HG03521 (cell line): ENCODE results near the gene THUMPD3.
A peak's percentile ranks its signal among the peaks of the same experiment; 100 is the strongest.

Source experiments
- ATAC-seq: cut with Tn5 transposase; IDR thresholded peaks from one replicate; pipeline ENCODE4 v1.9.1; 2021; ENCODE audit warnings: mild to moderate bottlenecking, moderate library complexity; ENCODE audit not compliant: unreplicated experiment

Gene THUMPD3, protein sequence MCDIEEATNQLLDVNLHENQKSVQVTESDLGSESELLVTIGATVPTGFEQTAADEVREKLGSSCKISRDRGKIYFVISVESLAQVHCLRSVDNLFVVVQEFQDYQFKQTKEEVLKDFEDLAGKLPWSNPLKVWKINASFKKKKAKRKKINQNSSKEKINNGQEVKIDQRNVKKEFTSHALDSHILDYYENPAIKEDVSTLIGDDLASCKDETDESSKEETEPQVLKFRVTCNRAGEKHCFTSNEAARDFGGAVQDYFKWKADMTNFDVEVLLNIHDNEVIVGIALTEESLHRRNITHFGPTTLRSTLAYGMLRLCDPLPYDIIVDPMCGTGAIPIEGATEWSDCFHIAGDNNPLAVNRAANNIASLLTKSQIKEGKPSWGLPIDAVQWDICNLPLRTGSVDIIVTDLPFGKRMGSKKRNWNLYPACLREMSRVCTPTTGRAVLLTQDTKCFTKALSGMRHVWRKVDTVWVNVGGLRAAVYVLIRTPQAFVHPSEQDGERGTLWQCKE

DNA sequence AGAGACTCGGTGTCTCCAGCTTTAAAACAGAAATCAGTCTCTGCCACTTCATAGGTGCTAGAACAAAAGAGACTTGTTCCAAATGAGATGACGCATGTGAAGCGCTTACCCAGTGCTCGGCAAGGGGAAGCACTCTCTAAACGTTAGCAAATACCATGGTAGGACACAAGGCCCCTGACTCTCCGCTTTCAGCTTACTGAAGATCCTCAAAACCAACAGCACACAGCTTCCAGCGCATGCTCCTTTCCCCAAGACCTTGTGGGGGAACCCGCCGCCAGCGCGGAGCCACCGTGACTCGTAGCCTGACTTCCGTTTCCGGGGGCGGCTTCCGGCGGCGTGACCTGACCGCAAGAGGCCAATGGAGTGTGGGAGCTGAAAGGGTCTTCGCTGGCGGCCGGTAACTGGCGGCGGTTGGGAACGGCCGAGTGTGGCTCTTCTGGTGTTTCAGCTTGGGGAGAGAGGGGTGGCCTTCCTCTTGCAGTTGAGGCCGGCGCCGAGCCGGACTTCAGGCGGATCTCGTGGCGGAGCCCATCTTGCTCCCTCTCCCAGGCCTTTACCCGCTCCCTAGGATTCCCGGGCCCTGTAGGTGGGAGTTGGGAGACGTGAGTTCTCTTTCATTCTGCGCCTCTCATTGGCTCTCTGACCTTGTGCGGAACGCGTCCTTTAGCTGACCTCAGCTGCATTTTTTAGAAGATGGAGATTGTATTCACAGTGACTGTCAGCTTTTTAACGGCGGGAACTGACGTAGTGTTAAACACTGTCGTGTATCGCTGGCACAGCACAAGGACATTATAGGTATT lies at the start of gene THUMPD3:
TSS of gene THUMPD3 (plus strand) at position 324 of the 800 bp plus-strand sequence. CDS start 2,015 bp downstream, outside the sequence.
- peak; percentile 93 for ATAC-seq

DNA sequence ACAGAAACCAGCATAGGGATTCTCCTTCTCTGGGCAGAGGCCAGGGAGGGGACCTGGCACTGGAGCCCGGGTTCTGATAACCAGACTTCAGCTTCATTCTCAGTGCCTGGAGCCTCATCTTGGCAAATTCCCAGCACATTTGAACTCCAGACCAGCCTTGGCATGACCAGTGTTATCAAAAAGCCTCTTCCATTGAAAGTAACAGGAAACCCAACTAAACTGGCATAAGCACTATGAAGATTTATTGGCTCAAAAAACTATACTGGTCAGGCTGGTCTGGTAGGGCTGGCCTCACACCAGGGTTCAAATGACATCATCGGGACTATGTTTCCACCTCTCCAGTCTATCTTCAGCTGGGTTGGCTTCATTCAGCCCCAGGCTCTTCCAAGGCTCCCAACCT lies 48.1 kb upstream of the THUMPD3 start:
- no peak for ATAC-seq

DNA sequence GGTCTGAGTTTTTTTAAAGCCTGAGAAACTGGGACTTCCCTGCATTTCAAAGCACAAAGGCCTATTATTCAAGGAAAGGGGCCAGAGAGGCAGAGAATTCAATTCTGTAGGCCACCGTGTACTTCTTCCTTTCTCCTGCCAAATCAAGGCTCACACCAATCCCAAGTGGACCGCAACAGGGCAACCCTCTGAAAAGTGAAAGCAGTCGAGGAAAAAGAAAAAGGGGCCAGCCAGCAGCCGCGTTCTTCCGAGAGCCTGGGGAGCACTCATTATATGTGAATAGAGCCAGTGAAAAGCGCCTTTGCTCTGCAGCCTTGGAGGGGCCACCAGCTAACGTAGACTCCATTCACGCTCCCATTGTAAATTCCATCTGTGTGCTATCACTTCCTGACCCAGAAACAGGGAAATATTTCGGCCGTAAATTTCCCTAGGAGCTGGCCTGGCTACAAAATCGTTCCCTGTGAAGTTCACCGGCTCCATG lies 45.9 kb upstream of the THUMPD3 start:
- ATAC-seq, result no peak

DNA sequence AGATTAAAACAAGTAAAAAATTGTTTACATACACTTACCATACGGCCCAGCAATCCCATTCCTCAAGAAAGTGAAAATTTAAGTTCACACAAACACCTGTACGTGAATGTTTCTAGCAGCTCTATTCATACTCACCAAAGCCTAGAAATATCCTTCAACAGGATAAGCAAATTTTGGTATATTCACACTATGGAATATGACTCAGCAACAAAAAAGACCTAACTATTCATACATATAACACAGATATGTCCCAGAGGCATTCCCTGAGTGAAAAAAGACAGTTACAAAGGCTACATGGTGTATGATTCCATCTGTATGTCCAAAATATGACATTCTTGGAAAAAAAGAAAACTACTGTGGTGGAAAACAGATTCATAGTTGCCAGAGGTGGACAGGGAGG lies 40.1 kb upstream of the THUMPD3 start:
- no peak for ATAC-seq

DNA sequence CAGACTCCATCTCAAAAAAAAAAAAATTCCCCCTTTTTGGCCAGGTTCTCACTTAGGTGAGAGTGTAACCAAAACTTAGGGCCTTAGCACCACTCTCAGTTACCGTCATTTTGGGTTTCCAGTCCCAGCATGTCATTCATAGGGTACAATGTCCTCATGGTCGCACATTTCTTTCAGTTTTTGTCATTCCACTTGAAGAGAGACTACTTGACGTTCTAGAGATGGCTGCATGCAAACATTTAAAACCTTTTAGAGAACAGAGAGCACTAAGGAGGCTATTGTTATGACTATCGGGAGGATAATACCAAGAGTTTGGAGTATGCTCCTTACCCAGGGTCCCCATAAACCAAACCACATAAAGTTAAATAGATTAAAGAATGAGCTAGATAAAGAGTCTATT lies 37.9 kb upstream of the THUMPD3 start:
- no peak for ATAC-seq

DNA sequence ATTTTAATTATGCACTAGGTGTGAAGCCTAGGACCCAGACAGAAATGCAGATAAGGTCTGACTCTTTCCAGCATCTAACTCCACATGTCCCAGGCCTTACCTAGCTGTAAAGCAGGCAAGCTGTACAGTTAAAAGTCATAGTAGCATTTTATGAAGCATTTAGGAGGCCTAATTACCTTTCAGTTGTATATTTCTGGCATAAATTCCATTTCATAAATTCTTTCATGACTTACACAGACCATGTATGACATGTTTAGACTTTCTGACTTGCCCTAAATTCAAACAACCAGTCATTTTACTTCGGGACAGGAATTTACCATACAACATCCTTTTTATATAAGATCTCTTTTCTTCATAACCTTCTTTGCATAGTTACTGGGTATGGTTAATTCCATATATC lies 35.3 kb upstream of the THUMPD3 start:
- ATAC-seq, result no peak

DNA sequence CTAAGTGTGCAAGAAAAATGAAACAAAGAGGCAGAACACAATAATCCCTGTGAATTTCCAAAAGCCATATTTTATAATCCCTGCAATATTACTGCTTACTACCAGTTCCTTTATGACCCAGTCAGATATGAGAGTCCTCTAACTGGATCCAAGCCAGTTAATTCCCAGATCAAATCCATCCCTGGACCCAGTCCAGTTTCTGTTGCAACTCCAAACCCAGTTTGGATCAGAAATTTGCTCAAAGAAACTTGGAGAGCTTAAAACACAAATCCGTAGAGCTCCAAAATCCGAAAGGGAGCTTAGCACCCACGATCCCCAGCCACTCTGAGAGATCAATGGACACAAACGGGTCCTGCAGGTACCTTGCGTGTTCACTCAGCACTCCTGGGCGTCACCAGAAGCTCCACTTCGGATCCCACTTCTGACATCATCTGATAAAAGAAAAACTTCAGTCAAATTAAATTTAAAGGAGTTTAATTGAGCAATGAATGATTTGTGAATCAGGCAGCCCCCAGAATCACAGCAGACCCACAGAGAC lies 32.6 kb upstream of the THUMPD3 start:
- no peak for ATAC-seq

DNA sequence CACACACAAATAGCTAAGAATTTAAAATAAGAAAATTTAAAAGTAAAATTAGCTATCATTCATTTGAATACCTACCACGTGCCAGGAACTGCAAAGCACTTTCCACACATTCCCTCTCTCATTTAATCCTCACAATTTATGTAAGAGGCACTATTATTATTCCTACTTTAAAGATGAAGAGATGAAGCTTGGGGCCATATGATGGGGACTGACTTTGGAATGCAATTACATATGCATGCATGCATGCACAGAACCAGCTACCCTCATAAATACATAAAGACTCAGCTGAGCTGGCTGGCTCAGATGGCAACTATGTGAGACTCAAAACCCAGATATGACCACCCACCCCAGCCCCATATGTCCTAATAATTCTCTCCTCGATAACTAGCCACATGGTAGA lies 31.7 kb upstream of the THUMPD3 start:
- ATAC-seq, result no peak

DNA sequence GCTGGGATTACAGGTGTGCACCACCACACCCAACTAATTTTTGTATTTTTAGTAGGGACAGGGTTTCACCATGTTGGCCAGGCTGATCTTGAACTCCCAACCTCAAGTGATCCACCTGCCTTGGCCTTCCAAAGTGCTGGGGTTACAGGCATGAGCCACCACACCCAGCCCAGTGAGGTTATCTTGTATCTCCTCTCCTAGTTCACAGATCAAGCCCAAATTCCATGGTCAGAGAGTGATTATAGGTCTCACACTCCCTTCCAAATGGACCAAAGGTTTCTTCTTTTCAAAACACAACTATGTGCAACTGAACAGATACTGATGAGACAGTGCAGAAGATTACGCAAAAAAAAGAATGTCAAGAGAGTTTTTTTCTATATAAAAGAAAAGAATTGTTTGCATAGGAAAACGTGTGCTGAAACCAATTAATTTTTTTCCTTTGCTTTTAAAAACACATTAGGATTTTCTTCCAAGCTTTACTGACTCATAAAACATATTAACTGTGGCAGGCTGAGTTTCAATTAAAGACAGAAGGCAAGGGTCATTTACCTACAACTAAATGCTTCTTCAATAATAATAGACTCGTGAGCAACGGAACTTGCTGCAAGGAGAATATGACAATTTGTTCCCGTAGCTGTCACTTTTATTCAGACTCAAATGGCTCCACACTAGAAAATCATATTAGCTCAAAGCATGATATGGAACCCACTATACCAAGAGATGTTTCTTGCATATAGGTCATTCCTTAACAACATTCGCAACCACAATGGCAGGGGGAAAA lies 30.4 kb upstream of the THUMPD3 start:
- no peak for ATAC-seq

DNA sequence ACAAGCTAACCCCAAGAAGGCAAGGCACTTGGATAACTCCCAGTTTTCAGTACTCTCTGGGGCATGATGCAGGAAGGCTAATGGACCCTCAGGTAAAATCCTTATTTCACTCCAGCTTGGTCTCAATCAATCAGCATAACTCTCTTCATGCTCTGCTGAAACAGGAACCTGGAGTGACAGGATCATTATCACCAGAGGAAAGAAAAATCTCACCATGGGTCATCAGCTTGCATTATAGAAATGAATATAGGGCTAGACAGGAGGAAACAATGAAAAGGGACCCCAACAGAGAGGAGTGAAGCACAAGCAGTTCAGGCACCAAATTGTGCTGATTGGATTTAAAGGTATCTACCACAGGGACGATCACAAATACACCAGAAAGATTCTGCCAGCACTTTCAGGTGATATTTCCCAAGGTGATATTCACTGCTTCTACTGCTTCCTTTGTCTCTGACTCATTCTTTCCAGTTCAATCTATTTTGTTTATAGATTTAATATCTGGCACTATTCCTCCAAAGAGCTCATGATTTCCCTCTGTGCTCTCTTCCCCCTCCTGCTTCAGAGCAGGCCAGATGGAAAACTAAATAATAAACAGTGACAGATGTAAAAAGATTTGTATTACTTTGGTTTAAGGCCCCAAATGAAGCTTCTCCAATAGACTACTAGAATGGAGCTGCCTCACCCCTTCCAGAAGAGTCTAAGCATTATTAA lies 22.9 kb upstream of the THUMPD3 start:
- no peak for ATAC-seq

DNA sequence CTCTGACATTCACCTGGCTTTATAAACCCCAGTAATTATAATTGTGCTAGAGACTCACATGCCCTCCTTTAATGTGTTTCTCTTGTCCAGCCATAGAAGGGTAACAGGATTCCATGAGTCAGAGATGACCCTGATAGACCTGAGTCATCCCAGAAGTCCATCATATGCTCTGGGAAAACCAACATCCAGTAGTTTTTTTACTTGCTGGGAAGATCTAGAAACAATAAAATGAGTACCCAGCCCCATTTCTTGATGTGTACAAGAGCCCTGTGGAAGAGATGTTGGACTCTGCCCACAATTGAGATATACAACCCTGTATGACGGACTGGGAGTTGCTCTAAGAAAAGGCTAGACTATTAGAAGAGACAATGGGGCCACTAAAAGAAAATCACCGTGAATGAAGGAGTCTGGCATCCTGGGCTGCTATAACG lies 22.4 kb upstream of the THUMPD3 start:
- no peak for ATAC-seq

DNA sequence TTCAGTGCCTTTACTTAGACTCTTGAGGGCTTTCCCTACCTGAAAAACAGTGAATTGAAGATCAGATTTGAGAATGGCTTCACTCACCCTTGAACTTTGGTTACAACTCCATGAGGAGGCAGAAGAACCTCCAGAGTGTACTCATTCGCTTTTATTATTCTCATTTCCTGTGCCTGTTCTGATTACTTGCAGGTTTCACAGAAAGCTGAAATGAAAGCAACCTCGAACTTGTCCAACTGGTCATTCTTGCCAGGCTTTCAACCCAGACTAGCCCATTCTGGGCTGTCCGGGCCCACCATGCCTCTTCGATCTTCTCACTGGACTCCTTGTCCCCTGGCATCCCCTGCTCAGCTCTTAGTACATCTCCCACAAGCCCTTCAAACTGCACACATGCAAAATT lies 20.2 kb upstream of the THUMPD3 start:
- no peak for ATAC-seq

DNA sequence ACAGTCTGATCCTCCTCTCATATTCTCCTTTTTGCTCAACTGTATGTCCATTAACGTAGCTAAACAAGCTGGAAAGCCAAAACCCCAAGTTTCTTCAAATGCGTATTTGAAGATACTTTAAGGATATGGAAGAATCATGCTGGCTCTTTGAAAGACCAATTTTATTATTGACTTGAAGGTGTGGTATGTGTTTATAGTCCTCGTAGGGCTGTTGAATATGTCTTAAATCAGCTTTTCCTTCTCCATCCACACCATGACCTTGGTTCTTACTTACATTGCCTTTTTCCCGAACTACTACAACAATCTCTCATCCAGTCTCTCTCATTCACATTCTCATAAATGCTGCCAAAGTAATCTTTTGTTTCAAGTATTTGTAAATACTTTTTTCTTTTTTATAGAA lies 19.7 kb upstream of the THUMPD3 start:
- ATAC-seq, result no peak

DNA sequence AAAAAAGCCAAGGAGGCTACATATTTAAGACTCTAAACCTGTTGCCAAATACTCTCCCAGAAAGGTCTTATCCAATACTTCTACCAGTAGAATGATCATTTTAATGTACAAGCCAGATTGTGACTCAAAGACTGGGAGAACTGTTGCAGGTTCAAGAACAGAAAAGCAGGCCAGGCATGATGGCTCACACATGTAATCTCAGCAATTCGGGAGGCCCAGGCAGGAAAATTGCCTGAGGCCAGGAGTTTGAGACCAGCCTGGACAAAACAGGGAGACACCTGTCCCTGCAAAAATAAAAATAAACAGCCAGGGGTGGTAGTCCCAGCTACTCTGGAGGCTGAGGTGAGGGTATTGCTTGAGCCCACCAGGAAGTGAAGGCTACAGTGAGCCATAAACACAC lies 17.8 kb upstream of the THUMPD3 start:
- ATAC-seq, result no peak

DNA sequence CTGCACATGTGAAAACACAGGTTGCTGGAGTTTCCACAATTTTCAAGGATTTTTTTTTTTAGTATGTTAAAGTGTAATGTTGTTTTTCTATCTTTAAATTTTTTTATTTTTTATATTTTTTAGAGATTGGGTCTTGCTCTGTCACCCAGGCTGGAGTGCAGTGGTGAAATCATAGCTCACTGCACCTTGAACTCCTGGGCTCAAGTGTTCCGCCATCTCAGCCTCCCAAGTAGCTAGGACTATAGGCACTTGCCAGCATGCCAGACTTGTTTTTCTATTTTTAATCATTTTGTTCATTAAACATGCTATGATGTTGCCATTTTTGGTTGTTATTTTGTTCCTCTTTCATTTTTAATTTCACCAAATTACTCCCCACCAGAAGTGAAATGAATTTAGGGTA lies 16.7 kb upstream of the THUMPD3 start:
- ATAC-seq, result no peak

DNA sequence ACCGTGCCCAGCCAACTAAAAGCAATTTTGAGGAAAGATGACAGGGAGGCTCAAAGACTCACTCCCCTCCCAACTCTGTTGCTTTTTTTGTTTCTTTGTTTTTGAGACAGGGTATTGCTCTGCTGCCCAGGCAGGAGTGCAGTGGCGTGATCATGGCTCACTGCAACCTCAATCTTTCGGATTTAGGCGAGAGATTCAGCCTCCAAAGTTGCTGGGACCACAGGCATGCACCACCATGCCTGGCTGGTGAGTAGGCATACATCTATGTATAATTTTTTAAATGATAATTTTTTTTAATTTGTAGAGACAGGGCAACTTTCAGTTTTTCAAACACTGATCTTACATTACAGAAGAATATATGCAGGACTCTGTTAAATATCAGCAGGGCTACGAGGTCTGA lies 15.8 kb upstream of the THUMPD3 start:
- no peak for ATAC-seq

DNA sequence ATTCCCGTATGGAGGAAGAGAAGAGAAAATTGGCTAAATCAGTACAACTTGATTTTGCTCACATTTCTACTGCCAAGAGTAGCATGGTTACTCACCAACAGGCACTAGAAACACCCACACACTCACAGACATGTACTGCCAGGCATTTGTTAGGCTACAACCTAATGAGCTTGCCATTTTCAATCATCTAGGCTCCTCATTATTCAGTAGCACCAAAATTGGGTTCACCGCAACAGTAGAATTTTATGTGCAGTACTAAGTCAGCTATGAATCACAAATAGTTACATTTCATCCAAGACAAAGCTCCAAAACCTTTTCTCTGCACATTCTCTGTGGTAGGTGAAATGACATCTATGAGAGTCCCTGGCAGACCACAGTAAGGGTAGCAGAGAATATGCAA lies 15.0 kb upstream of the THUMPD3 start:
- ATAC-seq, result no peak

DNA sequence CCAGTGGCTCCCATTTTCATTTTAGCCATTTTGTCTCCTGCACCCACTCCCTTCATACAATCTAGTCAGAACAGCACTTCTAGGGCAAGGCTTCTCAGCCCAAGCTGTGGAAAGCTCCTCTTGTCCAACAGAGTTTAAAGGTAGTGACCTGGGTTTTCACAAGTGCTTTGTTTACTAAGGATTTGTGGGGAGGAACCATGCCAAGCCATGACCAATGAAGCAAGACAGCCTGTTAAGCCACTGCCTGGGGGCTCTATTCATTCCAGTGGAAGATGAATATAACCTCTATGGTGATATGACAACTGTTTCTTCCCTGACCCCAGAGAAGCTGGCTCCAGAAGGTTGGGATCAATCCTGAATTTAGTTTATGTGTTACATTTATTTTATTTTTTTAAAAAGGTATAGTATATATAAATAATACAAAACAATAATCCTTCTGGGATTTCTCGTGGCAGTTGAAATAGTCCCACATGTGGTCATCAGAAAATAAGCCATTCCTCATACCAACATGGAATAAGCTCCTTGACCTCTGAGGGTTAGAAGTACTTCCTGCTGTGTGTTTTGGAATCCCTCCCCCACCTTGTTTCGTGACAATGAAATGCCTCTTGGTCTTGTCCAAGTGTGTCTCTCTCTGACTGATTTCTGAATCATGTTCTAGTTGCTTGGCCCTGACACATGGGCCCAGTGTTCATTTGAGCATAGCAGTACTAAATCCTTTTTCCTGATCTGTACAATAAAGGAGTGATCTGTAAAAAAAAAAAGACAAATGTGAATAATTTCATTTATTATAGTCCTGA lies 13.3 kb upstream of the THUMPD3 start:
- ATAC-seq, result no peak

DNA sequence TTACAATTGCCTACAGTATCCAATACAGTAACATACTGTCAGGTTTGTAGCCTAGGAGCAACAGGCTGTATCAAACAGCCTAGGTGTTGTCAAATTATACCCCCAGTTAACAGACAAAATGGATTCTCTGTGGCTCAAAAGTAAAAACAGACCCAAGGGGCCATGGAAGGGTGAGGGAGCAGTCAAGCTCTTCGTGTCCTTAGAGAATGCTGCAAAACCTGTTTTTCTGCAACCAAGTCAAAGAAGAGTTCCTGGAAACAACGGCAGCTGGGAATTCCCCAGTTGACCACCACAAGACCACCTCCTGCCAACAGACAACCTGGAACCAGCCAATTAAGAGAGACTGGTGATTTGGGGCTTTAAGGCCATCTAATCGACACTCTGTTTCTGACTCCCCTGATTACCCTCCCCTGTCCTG lies 11.1 kb upstream of the THUMPD3 start:
- ATAC-seq, result no peak
